ENCODE results near the gene PTX3.

Gene PTX3

DNA sequence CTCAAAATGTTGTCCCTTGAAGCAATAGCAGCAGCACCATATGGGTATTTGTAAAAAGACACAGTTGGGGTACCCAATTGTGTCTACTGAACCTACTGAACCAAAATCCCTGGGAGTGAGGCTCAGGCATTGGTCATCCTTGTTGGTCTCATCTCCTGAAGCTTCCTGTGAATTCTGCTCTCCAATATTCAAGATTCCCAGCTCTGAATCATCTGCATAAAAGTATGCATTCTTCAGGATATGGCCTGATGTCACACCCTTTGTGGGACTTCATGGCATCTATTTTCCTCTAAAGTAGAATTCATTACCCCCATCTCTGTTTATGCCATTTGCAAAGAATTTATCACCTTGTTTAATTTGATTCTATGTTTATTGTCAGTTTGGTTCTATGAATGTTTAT, 13.3 kb upstream of the PTX3 start:
- no peak for DNase-seq (ENCODE audit: low read depth)

DNA sequence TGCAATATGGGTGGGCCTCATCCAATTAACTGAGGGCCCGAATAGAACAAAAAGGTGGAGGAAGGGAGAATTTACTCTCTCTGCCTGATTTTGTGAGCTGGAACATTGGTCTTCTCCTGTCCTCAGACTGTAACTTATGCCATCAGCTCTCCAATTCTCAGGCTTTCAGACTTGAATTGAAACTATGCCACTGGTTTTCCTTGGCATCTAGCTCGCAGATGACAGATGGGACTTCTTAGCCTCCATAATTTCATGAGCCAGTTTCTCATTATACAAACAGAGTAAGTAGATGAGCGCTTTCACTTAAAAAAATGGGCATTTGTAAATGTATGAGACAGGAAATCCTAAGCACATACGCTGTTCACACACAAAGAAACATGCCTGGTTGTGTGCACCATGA, 8.7 kb upstream of the PTX3 start:
- no peak for DNase-seq (ENCODE audit: low read depth)

DNA sequence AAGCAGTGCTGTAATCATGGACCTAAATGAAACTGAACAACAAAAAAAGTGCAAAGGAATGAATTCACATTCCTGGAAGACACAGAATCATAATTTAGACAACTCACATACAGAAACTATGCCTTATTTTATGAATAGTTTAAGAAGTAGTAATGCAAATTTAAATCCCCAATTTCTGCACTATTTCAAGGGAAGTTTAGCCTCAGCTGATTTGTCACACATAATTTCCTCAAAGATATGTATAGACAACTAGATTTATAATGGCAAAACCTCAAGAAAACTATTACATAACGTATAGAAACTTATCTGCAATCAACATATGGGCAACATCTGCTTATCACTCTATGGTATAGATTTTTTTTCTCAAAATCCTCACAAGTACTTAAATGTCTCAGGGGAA, 7.8 kb upstream of the PTX3 start:
- DNase-seq (ENCODE audit: low read depth): no peak

DNA sequence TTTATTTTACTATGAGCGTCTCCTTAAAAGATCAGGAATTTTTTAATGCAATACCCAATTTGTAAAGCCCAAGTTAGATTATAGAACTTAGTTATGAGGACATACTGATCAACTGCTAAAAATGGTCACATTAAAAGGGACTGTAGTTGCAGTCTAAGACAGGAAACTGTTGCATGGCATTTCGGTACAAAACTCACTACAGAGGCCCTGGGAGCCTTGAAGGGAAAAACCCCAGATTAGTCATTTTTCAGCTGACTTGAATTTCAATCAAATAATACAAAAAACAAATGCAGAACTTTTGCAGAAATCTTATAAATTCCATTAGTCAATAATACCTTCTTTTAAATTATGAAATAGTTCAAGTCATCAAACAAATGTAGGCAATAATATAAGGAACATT, 6.9 kb upstream of the PTX3 start:
- DNase-seq (ENCODE audit: low read depth): no peak

DNA sequence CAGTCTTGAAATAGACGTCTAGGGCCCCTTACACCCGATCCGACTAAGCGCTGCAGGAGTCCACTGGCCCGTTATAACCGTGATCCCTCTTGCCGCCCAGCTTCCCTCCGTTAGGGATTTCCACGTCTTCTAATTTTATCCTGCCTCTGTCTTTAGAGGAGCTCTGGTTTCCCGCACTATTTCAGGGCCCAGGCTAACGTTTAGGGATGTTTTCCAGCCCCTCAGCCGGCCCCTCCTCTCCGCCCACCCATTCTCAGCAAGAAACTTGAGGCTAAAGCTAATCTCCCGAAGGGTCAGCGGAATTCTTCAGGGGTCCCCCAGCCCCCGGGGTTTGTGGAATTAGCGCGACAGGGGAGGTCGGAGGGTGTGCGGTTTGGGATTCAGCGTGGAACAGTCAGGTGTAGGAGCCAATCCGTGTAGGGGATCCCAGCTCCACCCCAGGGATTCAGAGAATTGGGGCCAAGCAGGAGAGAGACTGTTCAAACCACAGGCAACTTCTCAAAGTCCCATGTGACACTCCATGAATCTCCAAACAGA, 1.6 kb downstream of the PTX3 start:
- no peak for DNase-seq (ENCODE audit: low read depth)

DNA sequence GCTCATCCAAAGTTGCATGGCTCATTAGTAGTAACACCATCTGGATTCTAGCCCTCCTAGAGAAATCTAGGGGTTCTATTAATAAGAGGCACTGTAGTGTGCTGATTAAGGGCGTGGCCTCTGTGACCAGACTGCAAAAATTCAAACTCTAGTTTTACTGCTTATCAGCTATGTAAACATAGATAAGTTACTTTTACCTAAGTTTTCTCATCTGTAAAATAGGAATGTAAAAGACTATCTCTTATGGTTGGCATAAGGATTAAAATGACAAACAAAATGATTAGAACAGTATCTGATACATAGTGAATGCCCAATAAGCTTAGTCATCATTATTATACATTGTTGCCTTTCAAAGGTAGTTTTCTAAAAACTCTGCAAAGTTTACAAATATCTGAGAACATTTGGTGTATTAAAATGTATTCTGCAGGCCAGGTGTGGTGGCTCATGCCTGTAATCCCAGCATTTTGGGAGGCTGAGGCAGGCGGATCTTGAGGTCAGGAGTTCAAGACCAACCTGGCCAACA, 4.5 kb downstream of the PTX3 start:
- DNase-seq (ENCODE audit: low read depth): no peak

DNA sequence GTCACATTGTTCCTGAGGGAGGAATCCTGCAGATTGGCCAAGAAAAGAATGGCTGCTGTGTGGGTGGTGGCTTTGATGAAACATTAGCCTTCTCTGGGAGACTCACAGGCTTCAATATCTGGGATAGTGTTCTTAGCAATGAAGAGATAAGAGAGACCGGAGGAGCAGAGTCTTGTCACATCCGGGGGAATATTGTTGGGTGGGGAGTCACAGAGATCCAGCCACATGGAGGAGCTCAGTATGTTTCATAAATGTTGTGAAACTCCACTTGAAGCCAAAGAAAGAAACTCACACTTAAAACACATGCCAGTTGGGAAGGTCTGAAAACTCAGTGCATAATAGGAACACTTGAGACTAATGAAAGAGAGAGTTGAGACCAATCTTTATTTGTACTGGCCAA, 6.1 kb downstream of the PTX3 start:
- no peak for DNase-seq (ENCODE audit: low read depth)

DNA sequence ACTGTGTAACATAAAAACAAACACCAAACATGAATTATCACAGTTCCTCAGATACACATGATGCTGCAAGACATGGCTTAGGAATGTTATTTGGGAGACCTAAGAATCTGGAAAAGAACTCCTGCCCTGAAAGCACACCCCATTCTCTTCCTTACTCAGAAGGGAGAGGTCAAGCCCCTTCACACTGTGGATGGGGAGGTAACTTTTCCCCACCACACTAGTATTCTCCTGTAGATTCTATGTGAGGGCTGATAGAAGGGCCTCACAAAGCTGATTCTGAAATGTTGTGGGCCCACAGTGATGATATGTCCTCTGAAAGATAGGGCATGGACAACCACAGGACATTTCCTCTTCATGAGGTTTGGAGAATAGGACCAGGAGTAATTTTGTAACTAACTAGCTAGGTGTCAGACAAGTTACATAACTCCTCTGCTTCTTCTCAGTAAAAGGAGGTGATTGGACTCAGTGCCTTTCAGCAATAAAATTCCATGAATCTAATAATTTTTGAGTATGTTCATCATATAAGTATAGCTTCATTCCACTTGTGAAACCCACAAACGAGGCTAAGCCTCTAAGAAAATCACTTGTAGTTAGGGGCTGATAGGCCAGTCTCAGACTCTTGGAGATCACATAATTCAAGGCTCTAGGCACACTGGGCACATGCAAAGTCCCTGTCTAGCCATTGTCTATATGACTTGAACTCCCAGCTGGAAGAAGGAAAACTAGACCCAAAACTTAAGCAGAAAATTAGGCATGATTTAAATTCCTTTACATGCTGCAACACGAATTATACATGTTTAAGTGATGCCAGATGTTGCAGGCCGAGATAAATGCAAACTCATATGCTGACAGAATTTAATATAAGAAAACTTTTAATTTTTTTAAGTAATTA, 7.5 kb downstream of the PTX3 start:
- DNase-seq (ENCODE audit: low read depth): no peak

DNA sequence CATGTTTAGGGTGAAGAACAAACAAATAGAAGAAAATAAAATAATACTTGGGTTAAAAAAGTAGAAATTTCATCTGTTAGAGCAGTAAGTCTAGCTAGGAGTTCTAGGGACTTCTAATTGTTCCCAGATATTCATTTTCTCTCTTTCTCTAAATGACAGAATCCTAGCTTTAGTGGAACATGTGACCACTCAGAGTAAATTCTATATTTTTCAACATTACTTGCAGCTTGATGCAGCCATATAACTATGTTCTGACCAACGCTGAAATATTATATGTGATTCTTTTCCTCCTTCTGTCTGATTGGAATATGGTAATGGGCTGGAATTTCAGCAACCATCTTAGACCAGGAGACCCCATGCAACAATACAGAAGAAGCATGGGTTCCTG, 8.1 kb downstream of the PTX3 start:
- DNase-seq (ENCODE audit: low read depth): no peak

DNA sequence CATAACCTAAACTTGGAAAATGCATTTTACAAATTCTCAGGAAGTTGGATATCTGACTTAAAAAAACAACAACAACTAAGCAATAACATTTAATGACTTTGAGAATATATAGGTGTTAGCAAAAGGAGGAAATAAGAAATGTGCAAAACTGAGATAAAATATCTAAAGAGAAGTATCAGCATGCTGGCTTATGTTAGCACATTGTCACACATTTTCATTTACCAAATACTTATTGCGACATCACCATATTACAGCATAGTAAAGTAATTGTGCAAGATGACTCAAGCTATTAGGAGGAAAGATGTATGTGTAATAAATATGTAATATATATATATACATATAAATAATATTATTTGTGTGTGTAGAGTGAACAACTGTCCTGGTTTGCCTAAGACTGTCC, 9.2 kb downstream of the PTX3 start:
- no peak for DNase-seq (ENCODE audit: low read depth)

DNA sequence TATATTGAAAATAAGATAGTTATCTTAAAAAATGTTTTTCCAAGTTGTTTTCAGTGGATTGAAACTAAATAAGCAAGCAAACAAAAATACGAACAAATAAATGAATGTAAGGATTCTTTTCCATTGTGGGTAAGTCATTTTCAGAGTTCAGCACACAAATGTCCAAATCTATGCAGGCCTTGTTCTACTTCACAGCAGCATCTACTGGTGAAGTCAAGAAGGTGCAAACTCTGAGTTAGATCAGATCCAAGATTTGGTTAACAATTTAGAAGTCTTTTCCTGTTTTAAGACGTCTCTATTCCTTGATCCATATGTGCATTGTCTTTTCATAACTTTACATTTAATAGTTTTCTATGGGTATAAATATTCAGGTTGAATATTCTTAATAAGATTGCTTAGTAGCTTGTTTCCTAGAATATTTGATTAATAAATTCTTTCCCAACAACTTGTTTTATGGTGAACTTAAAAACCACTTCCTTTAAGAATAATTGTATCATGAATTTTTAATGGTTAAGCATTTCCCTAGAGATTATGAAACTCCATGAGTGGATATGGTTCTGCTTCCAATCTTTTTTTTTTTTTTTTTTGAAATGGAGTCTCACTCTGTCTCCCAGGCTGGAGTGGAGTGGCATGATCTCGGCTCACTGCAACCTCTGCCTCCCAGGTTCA, 10.5 kb downstream of the PTX3 start:
- no peak for DNase-seq (ENCODE audit: low read depth)

DNA sequence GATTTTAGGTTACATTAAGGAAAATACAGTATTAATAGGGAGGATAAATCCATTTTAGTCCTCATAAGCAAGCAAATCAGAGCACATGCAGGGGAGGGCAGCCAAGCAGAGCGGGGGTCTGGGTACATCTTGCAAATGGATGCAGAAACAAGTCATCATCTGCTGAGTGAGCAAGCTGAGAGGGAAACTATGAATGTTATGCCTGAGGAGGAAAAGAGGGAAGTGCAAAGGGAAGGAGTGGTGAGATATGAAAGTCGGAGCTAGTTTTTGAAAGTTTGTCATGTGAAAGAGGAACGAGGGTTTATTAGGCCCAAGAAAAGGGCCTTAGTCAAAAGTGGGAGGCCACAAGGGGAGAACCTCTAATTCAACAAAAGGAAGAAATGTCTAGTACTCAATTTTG, 15.4 kb downstream of the PTX3 start:
- DNase-seq (ENCODE audit: low read depth): no peak

DNA sequence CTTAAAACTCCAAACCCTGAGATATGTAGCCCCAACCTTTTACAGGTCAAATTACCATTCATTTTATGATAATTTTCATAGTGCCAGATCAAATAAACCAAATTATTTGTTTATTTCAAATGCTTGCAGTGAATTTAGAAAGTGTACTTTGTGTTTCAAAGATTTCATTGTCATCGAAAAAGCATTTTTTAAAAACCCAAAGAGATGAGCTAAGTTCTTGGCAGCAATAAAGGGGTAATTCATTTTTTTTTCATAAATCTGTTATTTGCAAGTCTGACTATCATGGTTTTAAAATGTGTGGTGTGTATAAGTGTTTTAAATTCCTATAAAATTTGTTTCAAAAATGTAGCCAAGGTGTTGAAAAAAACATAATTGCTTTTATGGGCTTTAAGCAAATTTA, 17.2 kb downstream of the PTX3 start:
- DNase-seq (ENCODE audit: low read depth): no peak

DNA sequence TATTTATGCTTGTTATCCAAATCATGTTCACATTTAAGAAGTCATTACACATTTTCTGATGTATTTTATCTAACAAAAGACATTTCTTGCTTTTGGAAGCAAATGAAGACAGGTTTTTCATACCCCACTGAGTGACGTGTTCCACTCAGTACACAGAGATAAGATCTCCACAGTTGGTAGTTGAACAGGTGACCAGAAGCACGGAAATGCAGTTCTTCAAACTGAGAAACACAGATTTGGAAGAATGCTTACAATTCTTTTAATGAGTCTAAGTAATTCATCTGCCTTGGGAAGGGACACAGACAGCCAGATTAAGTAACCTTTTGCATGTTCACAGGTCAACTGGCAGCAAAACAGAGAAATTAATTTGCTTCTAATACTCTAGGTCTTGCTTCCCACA, 23.1 kb downstream of the PTX3 start:
- DNase-seq (ENCODE audit: low read depth): no peak

DNA sequence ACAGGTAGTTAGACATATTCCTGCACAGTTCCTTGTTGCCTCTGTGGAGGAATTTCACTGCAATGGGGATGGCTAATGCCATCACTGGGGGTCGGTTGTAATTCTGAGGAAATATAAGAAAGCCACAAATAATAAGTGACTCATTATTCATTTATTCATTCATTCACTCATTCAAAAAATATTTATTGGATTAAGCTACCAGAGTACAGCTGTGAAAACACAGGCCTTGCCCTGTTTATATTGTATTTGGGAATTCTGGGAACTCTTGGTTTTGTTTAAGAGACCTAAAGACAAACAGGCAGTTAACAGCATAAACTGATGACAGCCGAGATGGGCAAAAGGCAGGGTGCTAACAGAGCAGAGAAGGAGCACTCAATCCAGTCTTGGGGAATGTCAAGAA, 23.6 kb downstream of the PTX3 start:
- DNase-seq (ENCODE audit: low read depth): no peak

DNA sequence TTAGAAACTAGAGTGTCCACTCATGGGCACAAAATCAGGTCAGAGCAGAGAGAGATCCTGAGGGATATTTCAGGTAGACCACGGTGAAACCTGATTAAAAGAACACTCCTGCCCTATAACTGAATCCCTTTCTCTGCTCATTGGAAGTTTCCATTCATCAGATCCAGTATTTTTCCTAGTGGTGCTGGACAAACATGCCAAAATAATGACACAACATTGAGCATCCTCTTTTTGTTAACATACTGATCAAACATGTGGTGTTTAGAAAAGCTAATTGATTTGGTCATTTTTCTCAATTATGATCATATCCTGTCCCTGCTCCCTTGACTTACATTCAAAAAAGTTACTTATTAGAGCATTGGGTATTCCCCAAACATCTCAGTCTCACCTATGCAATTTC, 27.2 kb downstream of the PTX3 start:
- no peak for DNase-seq (ENCODE audit: low read depth)

DNA sequence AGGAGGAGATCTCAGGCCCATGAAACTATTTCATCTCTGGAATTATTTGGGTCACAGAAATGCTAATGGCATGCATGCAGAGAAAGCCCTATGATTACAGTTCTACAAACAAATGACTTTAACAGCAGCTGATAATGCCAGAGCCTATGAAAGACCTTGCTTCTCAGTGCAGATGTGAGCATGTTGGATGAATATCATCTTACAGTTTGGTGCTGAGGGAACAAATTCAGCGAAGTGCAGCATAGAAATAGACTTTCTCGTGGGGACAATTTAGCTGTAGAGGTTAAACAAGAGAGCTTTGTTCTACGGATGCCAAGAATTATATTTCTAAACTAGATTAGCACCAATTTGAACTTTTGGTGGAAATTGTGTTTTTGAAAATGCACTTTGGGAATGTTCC, 27.7 kb downstream of the PTX3 start:
- DNase-seq (ENCODE audit: low read depth): no peak

DNA sequence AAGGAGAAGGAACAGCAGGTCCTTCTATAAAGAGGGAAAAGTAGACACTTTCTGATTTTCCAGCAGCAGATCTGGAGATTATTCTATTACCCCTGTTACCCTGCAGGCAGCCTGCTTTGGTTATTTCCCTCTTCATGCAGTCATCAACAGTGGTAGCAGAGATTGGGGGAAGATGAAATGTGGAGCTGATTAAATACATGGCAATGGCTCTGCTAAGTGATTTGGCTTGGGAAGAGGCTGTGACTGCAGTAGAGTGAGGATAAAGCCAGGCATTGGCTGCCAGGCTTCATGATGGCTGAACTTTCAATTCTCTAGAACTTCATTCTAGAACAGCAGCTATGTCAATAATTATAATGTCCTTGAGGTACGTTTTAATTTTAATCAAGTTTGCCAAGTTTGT, 29.1 kb downstream of the PTX3 start:
- DNase-seq (ENCODE audit: low read depth): no peak

DNA sequence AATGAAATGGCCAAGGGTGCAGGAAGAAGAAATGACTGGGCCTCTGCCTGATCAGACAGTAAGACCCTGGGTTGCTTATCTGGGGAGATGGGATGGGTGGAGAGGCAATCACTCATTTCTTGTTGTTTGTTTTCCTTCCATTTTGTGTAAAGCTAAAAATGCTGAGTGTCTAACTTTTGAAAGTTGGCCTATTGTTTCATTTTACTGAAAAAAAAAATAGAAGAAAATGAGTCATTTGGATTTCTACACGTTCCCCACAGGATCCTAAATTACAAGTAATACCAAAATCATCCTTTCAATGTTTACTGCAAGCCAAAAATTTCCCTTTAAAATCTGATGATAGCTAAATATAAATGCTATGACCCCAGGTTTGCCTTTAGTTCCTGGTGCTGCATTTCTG, 30.6 kb downstream of the PTX3 start:
- no peak for DNase-seq (ENCODE audit: low read depth)

DNA sequence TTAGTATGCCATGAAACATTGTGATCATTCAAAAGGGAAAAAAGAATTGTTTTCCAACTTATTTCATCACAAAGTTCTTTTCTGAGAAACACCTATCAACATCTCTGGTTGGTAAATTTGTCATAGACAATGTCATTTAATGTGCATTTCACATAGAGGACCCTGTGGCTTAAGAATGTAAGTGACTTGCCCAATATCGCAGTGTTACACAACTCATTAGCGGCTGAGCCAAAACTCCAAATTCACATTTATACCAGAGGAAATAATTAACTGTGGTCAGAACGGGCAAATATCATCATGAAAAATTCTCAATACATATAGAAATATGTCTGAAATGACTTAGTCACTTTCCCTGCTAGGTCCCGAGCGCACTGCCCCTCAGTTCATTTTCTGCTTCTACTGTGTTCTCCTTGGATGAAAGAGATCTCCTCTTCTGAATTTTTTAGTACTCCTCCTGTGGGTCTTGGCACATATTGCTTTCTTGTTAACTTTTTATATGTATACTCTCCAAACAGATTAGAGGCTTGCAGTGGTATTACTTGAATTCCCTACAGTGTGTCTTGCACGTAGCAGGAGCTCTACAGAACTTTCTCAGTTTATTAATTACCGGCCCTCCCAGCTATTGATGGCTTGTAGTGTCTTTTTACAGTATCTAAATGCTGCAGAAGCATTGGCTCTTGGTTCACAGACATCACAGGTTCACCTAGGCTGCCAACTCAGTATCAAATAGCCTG, 33.1 kb downstream of the PTX3 start:
- no peak for DNase-seq (ENCODE audit: low read depth)

DNA sequence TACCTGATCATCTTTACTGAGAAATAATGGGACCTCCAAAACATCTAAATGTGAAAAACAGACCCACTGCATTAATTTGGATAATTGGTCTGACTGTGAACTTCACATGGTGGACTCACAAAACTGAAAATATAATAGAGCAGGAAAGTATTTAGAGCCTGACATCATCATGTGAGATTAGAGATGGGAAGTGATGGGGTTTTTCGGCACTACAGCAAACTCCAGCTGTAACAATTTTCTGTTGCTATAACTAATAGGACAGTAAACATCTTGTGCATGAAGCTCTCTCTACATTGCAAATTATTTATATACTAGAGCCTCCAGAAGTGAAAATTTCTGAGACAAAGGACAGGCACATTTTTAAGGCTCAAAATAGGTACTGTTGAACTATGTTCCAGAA, 34.4 kb downstream of the PTX3 start:
- no peak for DNase-seq (ENCODE audit: low read depth)

DNA sequence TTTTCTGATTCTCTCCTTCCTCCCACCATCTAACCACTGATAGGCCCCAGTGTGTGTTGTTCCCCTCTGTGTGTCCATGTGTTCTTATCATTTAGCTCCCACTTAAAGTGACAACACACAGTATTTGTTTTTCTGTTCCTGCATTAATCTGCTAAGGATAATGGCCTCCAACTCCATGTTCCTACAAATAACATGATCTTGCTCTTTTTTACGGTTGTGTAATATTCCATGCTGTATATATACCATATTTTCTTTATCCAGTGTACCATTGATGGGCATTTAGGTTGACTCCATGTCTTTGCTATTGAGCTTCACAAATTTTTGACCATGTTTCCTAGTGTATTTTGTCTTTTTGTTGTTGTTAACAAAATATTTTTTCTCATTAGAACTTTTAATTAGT, 36.0 kb downstream of the PTX3 start:
- DNase-seq (ENCODE audit: low read depth): no peak
